Caco-2 (cell line): Measurements from ENCODE around the gene FXYD2. TPM values are rescaled to one million over a fixed set of nuclear protein-coding genes. Genes with fewer than 3 reads are reported as not detected.

Experiments
- BruUV-seq: library from RNA; stranded (reverse); fragments of 400-500 nt; replicated peaks from 2 replicates; lab custom pipeline; 2021; lab: Mats Ljungman, UMichigan
- CTCF ChIA-PET: fragments of 300-600 bp; sonication (Branson Sonifier 250); formaldehyde crosslinking; loops from one replicate; lab custom pipeline; 2022; ENCODE audit warnings: antibody characterized with exemption; lab: Charles Lee
- POLR2A ChIA-PET: fragments of 300-600 bp; sonication (Branson Sonifier 250); formaldehyde crosslinking; loops from one replicate; lab custom pipeline; 2022; ENCODE audit warnings: antibody characterized with exemption; lab: Charles Lee
- DNase-seq, 2 experiments: peaks; one replicate each; pipeline versions ENCODE4 v3.0.0 to v3.0.0-alpha.2; 2020 to 2022
- H3K27me3 ChIP-seq: replicated peaks from 2 replicates; pipeline ENCODE4 v1.6.0; 2011; ENCODE audit warnings: low read length; ENCODE audit not compliant: control insufficient read depth, insufficient read depth
- H3K36me3 ChIP-seq: 2 replicates; pipeline ENCODE4 v1.5.1; 2011; ENCODE audit warnings: low read length; ENCODE audit not compliant: control insufficient read depth, insufficient read depth
- H3K4me1 ChIP-seq: fragments of 250-450 bp; sonication (Bioruptor Pico); 2 replicates; pipeline ENCODE4 v1.5.1; 2020; ENCODE audit warnings: mild to moderate bottlenecking
- H3K4me3 ChIP-seq: 2 replicates; pipeline ENCODE4 v1.5.1; 2011; ENCODE audit warnings: low read depth, mild to moderate bottlenecking, control low read depth, low read length
- H3K9me3 ChIP-seq: fragments of 250-450 bp; sonication (Bioruptor Pico); 2 replicates; pipeline ENCODE4 v1.5.1; 2020; ENCODE audit warnings: mild to moderate bottlenecking, moderate library complexity
- H3K27ac Mint-ChIP-seq: one replicate; pipeline ENCODE4 v1.8.0; 2022; ENCODE audit warnings: mixed read lengths; ENCODE audit not compliant: unreplicated experiment
- H3K27me3 Mint-ChIP-seq: one replicate; pipeline ENCODE4 v1.8.0; 2022; ENCODE audit warnings: mixed read lengths; ENCODE audit not compliant: insufficient read depth, unreplicated experiment
- H3K36me3 Mint-ChIP-seq: one replicate; pipeline ENCODE4 v1.8.0; 2022; ENCODE audit warnings: mild to moderate bottlenecking, mixed read lengths; ENCODE audit not compliant: insufficient read depth, unreplicated experiment
- H3K4me1 Mint-ChIP-seq: one replicate; pipeline ENCODE4 v1.8.0; 2022; ENCODE audit warnings: low read depth, mixed read lengths; ENCODE audit not compliant: unreplicated experiment
- H3K4me3 Mint-ChIP-seq: one replicate; pipeline ENCODE4 v1.8.0; 2022; ENCODE audit warnings: mild to moderate bottlenecking, moderate library complexity, mixed read lengths; ENCODE audit not compliant: unreplicated experiment
- H3K9me3 Mint-ChIP-seq: one replicate; pipeline ENCODE4 v1.8.0; 2022; ENCODE audit warnings: mixed read lengths; ENCODE audit not compliant: unreplicated experiment
- intact Hi-C: fragments of 100-400 bp; cut with micrococcal nuclease; formaldehyde crosslinking; loops from one replicate; pipeline ENCODE4 v1.10.0; 2022; ENCODE audit not compliant: unreplicated experiment
- total RNA-seq: library from RNA; stranded (reverse); gene quantifications from 2 replicates; pipeline ENCODE4 v1.2.3, GENCODE V29; 2022
- TF ChIP-seq, protein P1 (sequence below), 2 experiments: fragments of 200-600 bp in 1 of 2; IDR thresholded peaks; 1 replicate in 1 of 2; 2 replicates in 1 of 2; pipeline versions ENCODE4 v1.5.1 to v1.8.0; 2011 to 2022; ENCODE audit warnings: antibody characterized with exemption in 1 of 2, control low read depth in 1 of 2, inconsistent platforms in 1 of 2, low read depth in 1 of 2, low read length in 1 of 2, mild to moderate bottlenecking in 1 of 2, moderate library complexity in 1 of 2; ENCODE audit not compliant: insufficient read depth in 1 of 2, severe bottlenecking in 1 of 2, unreplicated experiment in 1 of 2

Gene FXYD2
- total RNA-seq, 1 experiment from 2014 or later, result 0.48 TPM

DNA sequence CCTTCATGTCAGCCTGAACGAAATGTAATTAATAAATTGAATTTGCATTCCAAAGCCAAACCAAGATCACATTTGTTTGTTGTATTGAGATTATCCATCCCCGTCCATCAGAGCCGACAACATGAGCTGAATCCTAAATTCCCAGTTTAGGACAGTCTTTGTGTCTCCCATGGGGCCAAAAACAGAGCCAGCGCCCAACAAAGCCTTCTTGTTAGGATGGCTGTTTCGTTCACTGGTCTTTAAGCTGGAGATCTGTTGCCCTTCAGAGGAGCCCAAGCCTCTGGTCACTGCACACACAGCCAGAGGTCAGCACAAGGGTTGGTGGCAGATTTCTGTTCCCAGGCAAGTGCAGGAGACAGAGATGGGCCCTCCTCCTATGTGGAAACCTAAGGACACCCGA lies 53.3 kb downstream of the FXYD2 start:
- H3K4me1 Mint-ChIP-seq, result no peaks in the 10 kb centered on the region
- POLR2A ChIA-PET, result no interaction called here
- Histone ChIP-seq H3K4me1 (no peaks in the 10 kb centered on the region), H3K36me3 (no peaks in the 10 kb centered on the region), H3K9me3 (no peaks in the 10 kb centered on the region), H3K4me3 (no peak overlapping the region), H3K27me3 (no peaks in the 10 kb centered on the region)
- H3K36me3 Mint-ChIP-seq, result no peaks in the 10 kb centered on the region
- TF ChIP-seq, protein P1, sequence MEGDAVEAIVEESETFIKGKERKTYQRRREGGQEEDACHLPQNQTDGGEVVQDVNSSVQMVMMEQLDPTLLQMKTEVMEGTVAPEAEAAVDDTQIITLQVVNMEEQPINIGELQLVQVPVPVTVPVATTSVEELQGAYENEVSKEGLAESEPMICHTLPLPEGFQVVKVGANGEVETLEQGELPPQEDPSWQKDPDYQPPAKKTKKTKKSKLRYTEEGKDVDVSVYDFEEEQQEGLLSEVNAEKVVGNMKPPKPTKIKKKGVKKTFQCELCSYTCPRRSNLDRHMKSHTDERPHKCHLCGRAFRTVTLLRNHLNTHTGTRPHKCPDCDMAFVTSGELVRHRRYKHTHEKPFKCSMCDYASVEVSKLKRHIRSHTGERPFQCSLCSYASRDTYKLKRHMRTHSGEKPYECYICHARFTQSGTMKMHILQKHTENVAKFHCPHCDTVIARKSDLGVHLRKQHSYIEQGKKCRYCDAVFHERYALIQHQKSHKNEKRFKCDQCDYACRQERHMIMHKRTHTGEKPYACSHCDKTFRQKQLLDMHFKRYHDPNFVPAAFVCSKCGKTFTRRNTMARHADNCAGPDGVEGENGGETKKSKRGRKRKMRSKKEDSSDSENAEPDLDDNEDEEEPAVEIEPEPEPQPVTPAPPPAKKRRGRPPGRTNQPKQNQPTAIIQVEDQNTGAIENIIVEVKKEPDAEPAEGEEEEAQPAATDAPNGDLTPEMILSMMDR (IDR thresholded peaks at IDR 0.05; ENCODE audit: insufficient read depth in 1 of 2, low read depth in 1 of 2, low read length in 1 of 2, severe bottlenecking in 1 of 2, unreplicated experiment in 1 of 2), result no peak
- peaks cover 9% of the 10 kb centered on the region for H3K27me3 Mint-ChIP-seq
- no peaks in the 10 kb centered on the region for H3K9me3 Mint-ChIP-seq
- intact Hi-C loops, result no loop called here
- CTCF ChIA-PET, result no interaction called here
- H3K4me3 Mint-ChIP-seq, result no peak overlapping the region
- no peak overlapping the region for H3K27ac Mint-ChIP-seq
- DNase-seq, result no peak
- no TSS peak for BruUV-seq

DNA sequence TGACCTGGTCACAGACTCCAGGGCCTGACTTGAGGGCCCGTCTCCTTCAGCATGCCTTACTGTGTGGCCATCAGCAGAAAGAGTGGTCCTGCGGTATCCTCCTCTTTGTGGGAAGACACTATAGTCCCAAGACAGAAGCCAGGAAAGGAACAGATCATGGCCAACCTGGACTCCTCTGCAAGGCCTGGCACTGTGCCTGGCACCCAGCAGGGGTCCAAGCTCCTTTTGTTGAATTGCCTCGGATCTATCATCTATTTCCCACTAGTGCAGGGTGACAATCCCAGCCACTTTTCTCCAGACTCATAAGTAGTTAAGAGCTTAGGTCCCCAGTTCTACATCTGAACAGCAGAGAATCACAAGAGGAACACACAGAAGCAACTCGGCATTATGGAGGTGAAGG lies 54.5 kb downstream of the FXYD2 start:
- DNase-seq, result no peak
- TF ChIP-seq, protein P1 (IDR thresholded peaks at IDR 0.05; ENCODE audit: insufficient read depth in 1 of 2, low read depth in 1 of 2, low read length in 1 of 2, severe bottlenecking in 1 of 2, unreplicated experiment in 1 of 2), result no peak
- Mint-ChIP-seq H3K4me3 (no peak overlapping the region), H3K4me1 (no peaks in the 10 kb centered on the region), H3K27ac (no peak overlapping the region), H3K27me3 (peaks cover 9% of the 10 kb centered on the region), H3K36me3 (no peaks in the 10 kb centered on the region), H3K9me3 (no peaks in the 10 kb centered on the region)
- Histone ChIP-seq H3K4me1 (no peaks in the 10 kb centered on the region), H3K36me3 (no peaks in the 10 kb centered on the region), H3K4me3 (no peak overlapping the region), H3K9me3 (no peaks in the 10 kb centered on the region), H3K27me3 (no peaks in the 10 kb centered on the region)
- ChIA-PET POLR2A (no interaction called here), CTCF (no interaction called here)
- intact Hi-C loops, result no loop called here
- BruUV-seq, result no TSS peak

Other genes starting within 250 kb of the FXYD2 start
- not detected in 2 replicates for gene DSCAML1, start 27.5 kb downstream of the FXYD2 start, total RNA-seq
- 0.86 and 1.0 TPM in 2 replicates for gene FXYD6, start 51.9 kb upstream of the FXYD2 start, total RNA-seq
- gene TMPRSS13, start 104.7 kb upstream of the FXYD2 start, total RNA-seq, result 40.8 and 53.1 TPM in 2 replicates
- gene IL10RA, start 161.7 kb upstream of the FXYD2 start, total RNA-seq, result 0.65 and 1.6 TPM in 2 replicates